Prostate gland (tissue), 2 donors: ENCODE measurements around the gene RNPEPL1.

Experiments used
- POLR2A ChIP-seq: fragments of 450-650 bp; IDR thresholded peaks from one replicate; pipeline ENCODE4 v1.6.1; 2016; ENCODE audit warnings: antibody characterized with exemption, mild to moderate bottlenecking
- TF ChIP-seq, protein P1 (sequence below), 4 experiments: fragments of 200-600 bp in 2 of 4; fragments of 450-650 bp in 2 of 4; sonication (generic) in 2 of 4; IDR thresholded peaks; 1 replicate in 3 of 4; 2 replicates in 1 of 4; pipeline ENCODE4 v1.5.1; 2016 to 2019; ENCODE audit warnings: antibody characterized with exemption in 4 of 4, mild to moderate bottlenecking in 2 of 4, moderate library complexity in 2 of 4

DNA sequence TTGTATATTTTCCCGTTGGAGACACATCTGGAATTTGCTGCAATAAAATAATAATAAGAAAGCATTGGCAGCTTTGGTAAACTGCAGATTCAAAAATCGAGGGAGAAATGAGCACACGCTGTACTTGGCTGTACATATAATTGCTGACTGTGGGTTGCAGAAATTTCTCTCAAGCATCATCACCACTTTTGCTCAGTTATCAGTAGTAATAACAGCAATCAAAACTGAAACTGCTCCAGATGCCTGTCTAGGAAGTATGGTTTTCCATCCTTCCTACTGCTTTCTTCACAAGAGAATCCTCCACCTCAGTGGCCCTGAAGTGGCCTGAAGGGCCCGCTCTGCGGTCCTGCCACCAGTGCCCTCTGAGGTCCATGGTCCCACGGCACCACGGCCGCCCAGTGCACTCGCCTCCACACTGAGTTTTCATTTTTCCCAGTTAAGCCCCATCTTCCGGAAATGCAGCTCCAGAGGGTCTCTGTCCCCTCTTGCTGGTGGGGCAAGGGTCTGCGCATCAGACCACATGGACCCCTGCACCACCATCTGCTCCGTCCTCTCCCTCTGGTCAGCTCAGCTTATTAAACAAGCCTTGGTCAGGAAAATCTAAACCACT lies 4.2 kb upstream of the RNPEPL1 start:
- TF ChIP-seq, protein P1, sequence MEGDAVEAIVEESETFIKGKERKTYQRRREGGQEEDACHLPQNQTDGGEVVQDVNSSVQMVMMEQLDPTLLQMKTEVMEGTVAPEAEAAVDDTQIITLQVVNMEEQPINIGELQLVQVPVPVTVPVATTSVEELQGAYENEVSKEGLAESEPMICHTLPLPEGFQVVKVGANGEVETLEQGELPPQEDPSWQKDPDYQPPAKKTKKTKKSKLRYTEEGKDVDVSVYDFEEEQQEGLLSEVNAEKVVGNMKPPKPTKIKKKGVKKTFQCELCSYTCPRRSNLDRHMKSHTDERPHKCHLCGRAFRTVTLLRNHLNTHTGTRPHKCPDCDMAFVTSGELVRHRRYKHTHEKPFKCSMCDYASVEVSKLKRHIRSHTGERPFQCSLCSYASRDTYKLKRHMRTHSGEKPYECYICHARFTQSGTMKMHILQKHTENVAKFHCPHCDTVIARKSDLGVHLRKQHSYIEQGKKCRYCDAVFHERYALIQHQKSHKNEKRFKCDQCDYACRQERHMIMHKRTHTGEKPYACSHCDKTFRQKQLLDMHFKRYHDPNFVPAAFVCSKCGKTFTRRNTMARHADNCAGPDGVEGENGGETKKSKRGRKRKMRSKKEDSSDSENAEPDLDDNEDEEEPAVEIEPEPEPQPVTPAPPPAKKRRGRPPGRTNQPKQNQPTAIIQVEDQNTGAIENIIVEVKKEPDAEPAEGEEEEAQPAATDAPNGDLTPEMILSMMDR (IDR thresholded peaks at IDR 0.05) = no peak
- TF ChIP-seq POLR2A = no peak
